Measurements from ENCODE around the gene NUMA1.

NUMA1 gene

DNA sequence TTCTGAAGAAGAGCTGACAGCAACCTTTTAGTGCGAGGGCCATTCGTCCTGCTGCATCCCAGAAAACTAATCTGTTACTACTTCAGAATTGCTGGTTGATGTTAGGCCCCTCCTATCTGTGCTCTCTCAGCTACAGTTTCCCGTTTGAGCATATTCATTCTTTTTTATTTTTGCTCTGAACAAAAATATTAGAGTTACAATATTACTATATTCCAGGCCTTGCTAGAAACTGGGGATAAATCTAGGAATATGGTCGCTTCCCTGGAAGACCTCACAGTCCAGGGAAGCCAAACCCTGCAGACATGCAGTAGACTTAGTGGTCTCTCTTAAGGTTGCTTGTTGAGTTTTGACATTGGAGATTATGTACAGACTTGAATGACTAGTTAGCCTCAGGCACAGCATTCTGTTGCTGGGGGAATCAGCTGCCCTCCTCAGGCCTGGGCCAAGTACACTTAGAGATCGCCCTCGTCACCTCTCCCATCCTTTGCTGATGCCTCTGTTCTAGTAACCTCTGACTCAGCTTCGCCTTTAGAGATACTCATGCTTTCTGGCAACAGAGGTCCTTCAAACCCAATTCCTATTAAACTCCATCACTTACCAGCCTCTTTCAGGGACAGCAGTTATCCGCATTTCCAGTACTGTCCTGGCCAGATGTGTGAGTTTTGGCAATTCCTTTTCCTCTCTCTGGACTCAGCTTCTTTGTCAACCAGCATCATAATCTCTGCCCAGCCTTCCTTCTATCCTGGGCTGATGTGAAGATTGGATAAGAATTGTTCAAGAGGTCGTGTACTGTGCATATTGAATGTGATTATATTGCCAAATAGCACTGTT is 32.9 kb upstream of the NUMA1 start:
- Histone ChIP-seq H3K4me1 (ENCODE audit: control insufficient read depth, insufficient read depth, low read length) (peaks cover 12% of the 10 kb centered on the region), H3K9me3 (ENCODE audit: control insufficient read depth, insufficient read depth, low read depth, low read length) (no peaks in the 10 kb centered on the region), H3K27me3 (ENCODE audit: control insufficient read depth, insufficient read depth, low read length) (no peaks in the 10 kb centered on the region), H3K4me3 (ENCODE audit: low read depth, low read length) (peak overlapping the region; percentile 75), H3K9ac (ENCODE audit: low read length) (peak overlapping the region; percentile 98), H3K36me3 (ENCODE audit: control insufficient read depth, insufficient read depth, low read length) (peaks cover 19% of the 10 kb centered on the region), H3K27ac (ENCODE audit: low read depth, low read length) (peak overlapping the region; percentile 98)

- H3K27ac ChIP-seq (ENCODE audit: low read depth, low read length): peak within 1 kb of the TSS; percentile 98
- no peaks in the 10 kb centered on the region for H3K27me3 ChIP-seq (ENCODE audit: control insufficient read depth, insufficient read depth, low read length)
- H3K4me1 ChIP-seq (ENCODE audit: control insufficient read depth, insufficient read depth, low read length): peaks cover 12% of the 10 kb centered on the region
- peak within 1 kb of the TSS; percentile 75 for H3K4me3 ChIP-seq (ENCODE audit: low read depth, low read length)
- peak within 1 kb of the TSS; percentile 98 for H3K9ac ChIP-seq (ENCODE audit: low read length)
- H3K9me3 ChIP-seq (ENCODE audit: control insufficient read depth, insufficient read depth, low read depth, low read length): no peaks in the 10 kb centered on the region
- H3K36me3 ChIP-seq (ENCODE audit: control insufficient read depth, insufficient read depth, low read length): peaks cover 21% of the 10 kb centered on the region
Observed at GRCh38 chr11:72112143-72112977, 32.0 kb upstream of the NUMA1 start, which contains the start of gene ANAPC15. TSS of gene ANAPC15 (minus strand) at chr11:72112695. CDS start at chr11:72111276, 1,419 bp downstream.

GRCh38 chr11:72111300-72112142 is 31.2 kb upstream of the NUMA1 start:
- Histone ChIP-seq H3K27ac (ENCODE audit: low read depth, low read length) (peak overlapping the region; percentile 28), H3K9ac (ENCODE audit: low read length) (peak overlapping the region; percentile 98), H3K36me3 (ENCODE audit: control insufficient read depth, insufficient read depth, low read length) (peaks cover 21% of the 10 kb centered on the region), H3K9me3 (ENCODE audit: control insufficient read depth, insufficient read depth, low read depth, low read length) (no peaks in the 10 kb centered on the region), H3K4me1 (ENCODE audit: control insufficient read depth, insufficient read depth, low read length) (peaks cover 12% of the 10 kb centered on the region), H3K4me3 (ENCODE audit: low read depth, low read length) (peak overlapping the region; percentile 75), H3K27me3 (ENCODE audit: control insufficient read depth, insufficient read depth, low read length) (no peaks in the 10 kb centered on the region)

- no peaks in the 10 kb centered on the region for H3K9me3 ChIP-seq (ENCODE audit: control insufficient read depth, insufficient read depth, low read depth, low read length)
Observed at GRCh38 chr11:72105888-72106287, 25.5 kb upstream of the NUMA1 start, which contains the start of gene TOMT. TSS of gene TOMT (plus strand) at chr11:72105924. CDS start at chr11:72105952, 28 bp downstream.

GRCh38 chr11:72103754-72104167 is 23.4 kb upstream of the NUMA1 start:
- H3K9ac ChIP-seq (ENCODE audit: low read length): peak overlapping the region; percentile 70
- peaks cover 34% of the 10 kb centered on the region for H3K36me3 ChIP-seq (ENCODE audit: control insufficient read depth, insufficient read depth, low read length)
- H3K27ac ChIP-seq (ENCODE audit: low read depth, low read length): peak overlapping the region; percentile 74
- no peaks in the 10 kb centered on the region for H3K9me3 ChIP-seq (ENCODE audit: control insufficient read depth, insufficient read depth, low read depth, low read length)
- peak overlapping the region; percentile 51 for H3K4me3 ChIP-seq (ENCODE audit: low read depth, low read length)
- no peaks in the 10 kb centered on the region for H3K27me3 ChIP-seq (ENCODE audit: control insufficient read depth, insufficient read depth, low read length)
- peaks cover 14% of the 10 kb centered on the region for H3K4me1 ChIP-seq (ENCODE audit: control insufficient read depth, insufficient read depth, low read length)

More at GRCh38 chr11:72105888-72106287, 25.5 kb upstream of the NUMA1 start, which contains the start of gene TOMT:
- Histone ChIP-seq H3K4me1 (ENCODE audit: control insufficient read depth, insufficient read depth, low read length) (peaks cover 14% of the 10 kb centered on the region), H3K27ac (ENCODE audit: low read depth, low read length) (no peak within 1 kb of the TSS), H3K27me3 (ENCODE audit: control insufficient read depth, insufficient read depth, low read length) (no peaks in the 10 kb centered on the region), H3K4me3 (ENCODE audit: low read depth, low read length) (no peak within 1 kb of the TSS), H3K36me3 (ENCODE audit: control insufficient read depth, insufficient read depth, low read length) (peaks cover 26% of the 10 kb centered on the region), H3K9ac (ENCODE audit: low read length) (peak within 1 kb of the TSS; percentile 25)

- Histone ChIP-seq H3K27me3 (ENCODE audit: control insufficient read depth, insufficient read depth, low read length) (no peaks in the 10 kb centered on the region), H3K27ac (ENCODE audit: low read depth, low read length) (peak within 1 kb of the TSS; percentile 97), H3K9me3 (ENCODE audit: control insufficient read depth, insufficient read depth, low read depth, low read length) (no peaks in the 10 kb centered on the region), H3K4me3 (ENCODE audit: low read depth, low read length) (peak within 1 kb of the TSS; percentile 91), H3K9ac (ENCODE audit: low read length) (peak within 1 kb of the TSS; percentile 98), H3K36me3 (ENCODE audit: control insufficient read depth, insufficient read depth, low read length) (peaks cover 35% of the 10 kb centered on the region), H3K4me1 (ENCODE audit: control insufficient read depth, insufficient read depth, low read length) (peaks cover 14% of the 10 kb centered on the region)
Observed at GRCh38 chr11:72102946-72103753, 22.8 kb upstream of the NUMA1 start, which contains the start of gene LAMTOR1. TSS of gene LAMTOR1 (minus strand) at chr11:72103297. CDS start at chr11:72103224, 73 bp downstream.

- H3K27ac ChIP-seq (ENCODE audit: low read depth, low read length): peak overlapping the region; percentile 97
Observed at GRCh38 chr11:72102631-72102945, 22.2 kb upstream of the NUMA1 start.

DNA sequence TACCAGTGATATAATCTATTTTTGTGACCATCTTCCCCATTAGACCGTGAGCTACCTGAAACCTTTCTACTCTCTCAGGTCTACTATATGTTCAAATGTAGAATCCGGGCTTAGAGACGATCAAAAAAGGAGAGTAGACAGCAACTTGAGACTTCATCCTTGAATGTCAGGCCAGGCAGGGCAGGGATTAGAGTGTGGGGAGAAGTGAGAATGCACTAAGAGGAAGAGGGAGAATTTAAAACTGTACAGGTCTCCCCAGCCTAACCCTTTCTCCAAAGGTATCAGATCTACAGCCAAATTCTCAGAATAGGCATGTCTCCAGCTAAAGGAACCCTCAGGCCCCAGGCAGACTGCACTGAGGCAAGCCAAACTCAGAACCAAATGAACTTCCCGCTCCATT is 21.8 kb upstream of the NUMA1 start:
- Histone ChIP-seq H3K9me3 (ENCODE audit: control insufficient read depth, insufficient read depth, low read depth, low read length) (no peaks in the 10 kb centered on the region), H3K4me1 (ENCODE audit: control insufficient read depth, insufficient read depth, low read length) (peaks cover 14% of the 10 kb centered on the region), H3K27ac (ENCODE audit: low read depth, low read length) (peak overlapping the region; percentile 97; the same call in 1 of the 2 replicates), H3K27me3 (ENCODE audit: control insufficient read depth, insufficient read depth, low read length) (no peaks in the 10 kb centered on the region), H3K4me3 (ENCODE audit: low read depth, low read length) (peak overlapping the region; percentile 91), H3K36me3 (ENCODE audit: control insufficient read depth, insufficient read depth, low read length) (peaks cover 43% of the 10 kb centered on the region), H3K9ac (ENCODE audit: low read length) (peak overlapping the region; percentile 98)

More at GRCh38 chr11:72102631-72102945, 22.2 kb upstream of the NUMA1 start:
- Histone ChIP-seq H3K9me3 (ENCODE audit: control insufficient read depth, insufficient read depth, low read depth, low read length) (no peaks in the 10 kb centered on the region), H3K4me3 (ENCODE audit: low read depth, low read length) (peak overlapping the region; percentile 91), H3K4me1 (ENCODE audit: control insufficient read depth, insufficient read depth, low read length) (peaks cover 14% of the 10 kb centered on the region), H3K9ac (ENCODE audit: low read length) (peak overlapping the region; percentile 98), H3K27me3 (ENCODE audit: control insufficient read depth, insufficient read depth, low read length) (no peaks in the 10 kb centered on the region), H3K36me3 (ENCODE audit: control insufficient read depth, insufficient read depth, low read length) (peaks cover 39% of the 10 kb centered on the region)

DNA sequence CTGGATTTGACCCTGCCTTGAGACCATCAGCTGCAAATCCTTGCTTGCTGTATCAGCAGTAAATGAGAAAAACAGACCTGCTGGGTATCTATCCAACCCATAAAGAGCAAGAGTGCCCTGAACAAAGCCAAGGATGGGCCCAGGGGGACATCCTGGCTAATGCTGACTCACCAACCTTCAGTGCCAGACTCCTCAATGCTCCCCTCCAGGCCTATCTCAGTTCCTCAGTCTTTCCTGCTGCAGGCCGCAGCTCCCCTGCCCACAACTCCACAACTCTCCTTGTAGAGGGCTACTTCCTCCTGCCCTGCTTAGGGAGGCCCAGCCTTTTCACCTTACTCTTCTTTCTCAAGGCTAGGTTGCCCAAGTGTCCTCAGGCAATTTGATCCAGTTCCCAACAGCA is 20.1 kb upstream of the NUMA1 start:
- no peaks in the 10 kb centered on the region for H3K27me3 ChIP-seq (ENCODE audit: control insufficient read depth, insufficient read depth, low read length)
- H3K9ac ChIP-seq (ENCODE audit: low read length): peak overlapping the region; percentile 6
- H3K27ac ChIP-seq (ENCODE audit: low read depth, low read length): no peak overlapping the region
- H3K4me1 ChIP-seq (ENCODE audit: control insufficient read depth, insufficient read depth, low read length): peaks cover 14% of the 10 kb centered on the region
- no peaks in the 10 kb centered on the region for H3K9me3 ChIP-seq (ENCODE audit: control insufficient read depth, insufficient read depth, low read depth, low read length)
- H3K4me3 ChIP-seq (ENCODE audit: low read depth, low read length): no peak overlapping the region
- peaks cover 51% of the 10 kb centered on the region for H3K36me3 ChIP-seq (ENCODE audit: control insufficient read depth, insufficient read depth, low read length)

- H3K4me3 ChIP-seq (ENCODE audit: low read depth, low read length): no peak overlapping the region
- no peaks in the 10 kb centered on the region for H3K9me3 ChIP-seq (ENCODE audit: control insufficient read depth, insufficient read depth, low read depth, low read length)
- peak overlapping the region; percentile 6 for H3K9ac ChIP-seq (ENCODE audit: low read length)
- peaks cover 56% of the 10 kb centered on the region for H3K36me3 ChIP-seq (ENCODE audit: control insufficient read depth, insufficient read depth, low read length)
- H3K27ac ChIP-seq (ENCODE audit: low read depth, low read length): no peak overlapping the region
- H3K4me1 ChIP-seq (ENCODE audit: control insufficient read depth, insufficient read depth, low read length): peaks cover 14% of the 10 kb centered on the region
- H3K27me3 ChIP-seq (ENCODE audit: control insufficient read depth, insufficient read depth, low read length): no peaks in the 10 kb centered on the region
Observed at GRCh38 chr11:72100009-72100408, 19.7 kb upstream of the NUMA1 start.
